ENCODE data around the gene STX19. TPM values are rescaled to one million over a fixed set of nuclear protein-coding genes. Genes with fewer than 3 reads are reported as not detected.
"Not testable (repeated sequence)": the region's sequence is repeated elsewhere in the genome, so short reads cannot be mapped to it uniquely, and the experiment has no call there.

STX19 gene
- total RNA-seq, 3 donors from 2014 or later: 1.6 to 5.9 TPM; not detected in 1

DNA sequence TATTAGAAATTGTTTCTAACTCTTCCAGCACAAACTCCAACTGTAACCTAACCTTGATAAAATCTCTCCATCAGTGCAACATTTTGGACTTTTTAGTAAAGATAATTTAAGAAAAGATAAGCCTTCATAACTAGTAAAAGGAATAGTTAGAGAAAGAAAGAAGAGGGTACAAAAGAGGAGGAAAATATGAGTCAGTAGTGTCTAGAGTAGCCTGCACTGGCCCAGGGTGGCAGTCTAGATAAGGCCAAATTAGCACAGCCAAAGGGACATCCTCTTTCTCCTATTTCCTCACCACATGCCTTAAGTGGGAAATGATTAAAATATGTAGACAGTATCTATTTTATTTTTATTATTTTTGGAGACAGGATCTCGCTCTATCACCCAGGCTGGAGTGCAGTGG is 58.4 kb downstream of the STX19 start:
- Histone ChIP-seq H3K9me3 (no peaks in the 10 kb centered on the region), H3K27ac (no peak overlapping the region), H3K27me3 (no peaks in the 10 kb centered on the region), H3K4me1 (no peaks in the 10 kb centered on the region), H3K4me3 (no peak overlapping the region), H3K36me3 (no peaks in the 10 kb centered on the region)
- no peak for DNase-seq (ENCODE audit: low spot score in 2 of 2)
- no peak for TF ChIP-seq POLR2AphosphoS5 (IDR thresholded peaks at IDR 0.05)
- TF ChIP-seq, protein P1, sequence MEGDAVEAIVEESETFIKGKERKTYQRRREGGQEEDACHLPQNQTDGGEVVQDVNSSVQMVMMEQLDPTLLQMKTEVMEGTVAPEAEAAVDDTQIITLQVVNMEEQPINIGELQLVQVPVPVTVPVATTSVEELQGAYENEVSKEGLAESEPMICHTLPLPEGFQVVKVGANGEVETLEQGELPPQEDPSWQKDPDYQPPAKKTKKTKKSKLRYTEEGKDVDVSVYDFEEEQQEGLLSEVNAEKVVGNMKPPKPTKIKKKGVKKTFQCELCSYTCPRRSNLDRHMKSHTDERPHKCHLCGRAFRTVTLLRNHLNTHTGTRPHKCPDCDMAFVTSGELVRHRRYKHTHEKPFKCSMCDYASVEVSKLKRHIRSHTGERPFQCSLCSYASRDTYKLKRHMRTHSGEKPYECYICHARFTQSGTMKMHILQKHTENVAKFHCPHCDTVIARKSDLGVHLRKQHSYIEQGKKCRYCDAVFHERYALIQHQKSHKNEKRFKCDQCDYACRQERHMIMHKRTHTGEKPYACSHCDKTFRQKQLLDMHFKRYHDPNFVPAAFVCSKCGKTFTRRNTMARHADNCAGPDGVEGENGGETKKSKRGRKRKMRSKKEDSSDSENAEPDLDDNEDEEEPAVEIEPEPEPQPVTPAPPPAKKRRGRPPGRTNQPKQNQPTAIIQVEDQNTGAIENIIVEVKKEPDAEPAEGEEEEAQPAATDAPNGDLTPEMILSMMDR (IDR thresholded peaks at IDR 0.05): no peak
- intact Hi-C loops (cut with DNase I; ENCODE audit: low total_unique reads): no loop called here

DNA sequence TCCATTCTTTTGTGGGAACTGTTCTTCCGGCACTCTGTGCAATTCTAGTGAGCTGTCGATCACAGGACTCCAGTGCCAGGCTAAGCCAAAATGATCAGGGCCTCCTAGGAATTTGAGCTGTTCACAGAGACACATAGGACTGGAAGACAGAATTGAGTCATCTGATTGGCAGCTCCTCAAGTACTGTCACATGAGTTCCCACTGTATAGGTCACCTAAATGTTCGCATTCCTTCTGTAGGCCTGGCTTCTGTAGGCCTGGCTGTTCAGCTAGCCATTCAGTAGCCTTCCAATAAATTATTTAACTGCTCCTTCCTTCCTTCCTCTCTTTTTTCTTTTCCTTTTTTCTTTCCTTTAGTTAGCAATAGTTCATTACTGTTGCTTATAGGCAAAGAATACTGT is 59.0 kb downstream of the STX19 start:
- Histone ChIP-seq H3K36me3 (no peaks in the 10 kb centered on the region), H3K4me3 (no peak overlapping the region), H3K27ac (no peak overlapping the region), H3K9me3 (no peaks in the 10 kb centered on the region), H3K27me3 (no peaks in the 10 kb centered on the region), H3K4me1 (no peaks in the 10 kb centered on the region)
- intact Hi-C loops (cut with DNase I; ENCODE audit: low total_unique reads): no loop called here
- TF ChIP-seq POLR2A (IDR thresholded peaks at IDR 0.05): no peak
- TF ChIP-seq, protein P1 (IDR thresholded peaks at IDR 0.05): no peak
- no peak for DNase-seq (ENCODE audit: low spot score in 2 of 2)

DNA sequence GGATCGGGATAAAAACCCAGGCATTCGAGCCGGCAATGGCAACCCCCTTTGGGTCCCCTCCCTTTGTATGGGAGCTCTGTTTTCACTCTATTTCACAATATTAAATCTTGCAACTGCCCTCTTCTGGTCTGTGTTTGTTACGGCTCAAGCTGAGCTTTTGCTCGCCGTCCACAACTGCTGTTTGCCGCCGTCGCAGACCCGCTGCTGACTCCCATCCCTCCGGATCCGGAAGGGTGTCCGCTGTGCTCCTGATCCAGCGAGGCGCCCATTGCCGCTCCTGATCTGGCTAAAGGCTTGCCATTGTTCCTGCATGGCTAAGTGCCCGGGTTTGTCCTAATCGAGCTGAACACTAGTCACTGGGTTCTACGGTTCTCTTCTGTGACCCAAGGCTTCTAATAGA is 63.3 kb downstream of the STX19 start:
- H3K4me3 ChIP-seq; intact Hi-C loops (cut with DNase I; ENCODE audit: low total_unique reads); H3K4me1 ChIP-seq; H3K9me3 ChIP-seq; H3K27me3 ChIP-seq; H3K36me3 ChIP-seq; DNase-seq (ENCODE audit: low spot score in 2 of 2); H3K27ac ChIP-seq: not testable (repeated sequence)

Other genes starting within 250 kb of the STX19 start
- gene PROS1, start 54.7 kb downstream of the STX19 start, total RNA-seq: 10 to 100 TPM; 65.4 to 74.4 (median 65.7) TPM
- gene ARL13B, start 48.4 kb downstream of the STX19 start, total RNA-seq: 10 to 100 TPM in 2 of 3 donors, 1 to 10 TPM in 1; 7.4 to 12.6 (median 12.1) TPM
- gene DHFR2, start 34.3 kb upstream of the STX19 start, total RNA-seq: 1 to 10 TPM; 3.8 to 8.5 (median 8.2) TPM
- gene NSUN3, start 34.5 kb upstream of the STX19 start, total RNA-seq: 10 to 100 TPM in 2 of 3 donors, 1 to 10 TPM in 1; 7.4 to 21.4 (median 14.1) TPM

Measured in breast epithelium (tissue), 4 donors.